HFF-Myc (cell line): ENCODE results near the gene NEAT1.
"Not testable (repeated sequence)": the region's sequence is repeated elsewhere in the genome, so short reads cannot be mapped to it uniquely, and the experiment has no call there.

ENCODE experiments used
- DNase-seq: peaks from one replicate; pipeline ENCODE4 v3.0.0-alpha.2; 2011; ENCODE audit warnings: low read depth; ENCODE audit errors: extremely low read depth
- H3K4me3 ChIP-seq: replicated peaks from 2 replicates; pipeline ENCODE4 v1.5.1; 2011; ENCODE audit warnings: low read depth, mild to moderate bottlenecking, control low read depth, low read length
- TF ChIP-seq, protein P1 (sequence below): IDR thresholded peaks from 2 replicates; pipeline ENCODE4 v1.5.1; 2012; ENCODE audit warnings: mild to moderate bottlenecking, low read depth, low read length, control low read depth; ENCODE audit errors: missing control alignments

The NEAT1 gene

DNA sequence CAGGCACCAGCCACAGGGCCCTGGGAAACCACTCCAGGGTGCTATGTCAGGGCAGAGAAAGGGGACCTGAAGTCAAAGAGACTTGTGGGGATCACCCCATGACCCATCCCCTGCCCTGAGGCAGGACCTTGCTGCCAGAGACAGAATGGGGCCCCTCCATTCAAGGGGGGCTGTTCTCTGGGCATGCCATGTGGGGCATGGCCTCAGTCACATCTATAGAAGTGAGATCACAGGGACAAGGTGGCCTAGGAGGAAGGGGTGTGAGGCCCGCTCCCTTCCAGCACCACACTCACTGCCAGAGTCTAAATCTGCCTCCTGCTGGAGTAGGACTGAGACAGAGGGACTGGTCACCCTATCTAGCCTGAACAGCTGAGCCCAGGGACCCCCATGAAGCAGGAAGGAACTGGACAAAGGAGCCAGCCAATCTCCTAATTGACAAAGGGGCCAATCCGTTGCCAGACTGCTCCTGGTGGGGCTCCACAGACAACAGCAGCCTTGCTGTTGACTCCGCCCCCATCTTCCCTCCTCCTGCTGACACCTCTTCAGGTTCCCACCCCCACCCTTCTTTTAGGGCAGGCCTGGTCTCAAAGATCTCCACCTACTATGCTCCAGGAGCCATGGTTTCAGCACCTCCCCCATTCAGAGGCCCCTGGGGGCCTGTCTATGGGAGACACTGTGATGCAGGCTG lies 26.0 kb downstream of the NEAT1 start:
- DNase-seq: no peak
- TF ChIP-seq, protein P1, sequence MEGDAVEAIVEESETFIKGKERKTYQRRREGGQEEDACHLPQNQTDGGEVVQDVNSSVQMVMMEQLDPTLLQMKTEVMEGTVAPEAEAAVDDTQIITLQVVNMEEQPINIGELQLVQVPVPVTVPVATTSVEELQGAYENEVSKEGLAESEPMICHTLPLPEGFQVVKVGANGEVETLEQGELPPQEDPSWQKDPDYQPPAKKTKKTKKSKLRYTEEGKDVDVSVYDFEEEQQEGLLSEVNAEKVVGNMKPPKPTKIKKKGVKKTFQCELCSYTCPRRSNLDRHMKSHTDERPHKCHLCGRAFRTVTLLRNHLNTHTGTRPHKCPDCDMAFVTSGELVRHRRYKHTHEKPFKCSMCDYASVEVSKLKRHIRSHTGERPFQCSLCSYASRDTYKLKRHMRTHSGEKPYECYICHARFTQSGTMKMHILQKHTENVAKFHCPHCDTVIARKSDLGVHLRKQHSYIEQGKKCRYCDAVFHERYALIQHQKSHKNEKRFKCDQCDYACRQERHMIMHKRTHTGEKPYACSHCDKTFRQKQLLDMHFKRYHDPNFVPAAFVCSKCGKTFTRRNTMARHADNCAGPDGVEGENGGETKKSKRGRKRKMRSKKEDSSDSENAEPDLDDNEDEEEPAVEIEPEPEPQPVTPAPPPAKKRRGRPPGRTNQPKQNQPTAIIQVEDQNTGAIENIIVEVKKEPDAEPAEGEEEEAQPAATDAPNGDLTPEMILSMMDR: no peak
- H3K4me3 ChIP-seq: no peak overlapping the region

DNA sequence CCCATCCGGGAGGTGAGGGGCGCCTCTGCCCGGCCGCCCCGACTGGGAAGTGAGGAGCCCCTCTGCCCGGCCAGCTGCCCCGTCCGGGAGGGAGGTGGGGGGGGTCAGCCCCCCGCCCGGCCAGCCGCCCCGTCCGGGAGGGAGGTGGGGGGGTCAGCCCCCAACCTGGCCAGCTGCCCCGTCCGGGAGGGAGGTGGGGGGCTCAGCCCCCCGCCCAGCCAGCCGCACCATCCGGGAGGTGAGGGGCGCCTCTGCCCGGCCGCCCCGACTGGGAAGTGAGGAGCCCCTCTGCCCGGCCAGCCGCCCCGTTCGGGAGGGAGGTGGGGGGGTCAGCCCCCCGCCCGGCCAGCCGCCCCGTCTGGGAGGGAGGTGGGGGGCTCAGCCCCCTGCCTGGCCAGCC lies 28.7 kb downstream of the NEAT1 start:
- not testable (repeated sequence) for DNase-seq, H3K4me3 ChIP-seq

DNA sequence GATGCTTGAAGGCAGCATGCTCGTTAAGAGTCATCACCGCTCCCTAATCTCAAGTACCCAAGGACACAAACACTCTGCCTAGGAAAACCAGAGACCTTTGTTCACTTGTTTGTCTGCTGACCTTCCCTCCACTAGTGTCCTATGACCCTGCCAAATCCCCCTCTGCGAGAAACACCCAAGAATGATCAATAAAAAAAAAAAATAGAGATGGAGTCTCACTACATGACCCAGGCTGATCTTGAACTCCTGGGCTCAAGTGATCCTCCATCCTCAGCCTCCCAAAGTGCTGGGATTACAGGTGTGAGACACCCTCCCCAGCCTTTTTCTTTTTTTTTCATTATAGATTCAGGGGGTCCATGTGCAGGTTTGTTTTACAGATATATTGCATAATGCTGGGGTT lies 29.7 kb downstream of the NEAT1 start:
- not testable (repeated sequence) for H3K4me3 ChIP-seq, DNase-seq

DNA sequence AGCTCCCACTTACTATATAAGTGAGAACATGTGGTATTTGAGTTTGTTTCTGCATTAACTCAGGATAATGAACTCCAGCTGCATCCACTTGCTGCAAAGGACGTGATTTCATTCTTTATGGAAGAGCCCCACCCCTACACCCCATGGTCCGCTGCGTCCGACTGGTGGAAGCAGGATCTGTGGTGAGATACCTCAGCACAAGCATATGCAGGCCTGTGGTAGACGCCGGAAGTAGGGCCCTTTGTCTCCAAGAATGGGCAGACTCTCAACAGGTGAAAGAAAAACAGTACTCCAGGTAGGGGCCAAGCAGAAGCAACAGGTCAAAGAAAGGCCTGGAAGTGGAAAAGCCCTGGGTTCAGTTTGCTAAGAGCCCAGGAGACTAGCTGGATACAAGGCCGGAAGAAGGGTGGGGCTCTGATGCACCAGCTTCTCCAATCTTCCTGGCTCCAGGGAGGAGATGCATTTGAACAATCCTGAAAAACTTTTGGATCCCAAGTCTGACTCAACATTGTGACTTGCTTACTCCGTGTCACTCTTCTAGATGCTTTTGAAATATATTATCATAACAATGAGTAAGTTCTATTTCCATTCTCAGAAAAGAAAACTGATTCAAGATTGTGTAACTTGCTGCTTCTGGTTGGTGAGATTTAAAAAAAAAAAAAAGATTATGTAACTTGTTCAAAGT lies 30.4 kb downstream of the NEAT1 start:
- TF ChIP-seq, protein P1: no peak
- H3K4me3 ChIP-seq: no peak overlapping the region
- DNase-seq: peak; percentile 98

DNA sequence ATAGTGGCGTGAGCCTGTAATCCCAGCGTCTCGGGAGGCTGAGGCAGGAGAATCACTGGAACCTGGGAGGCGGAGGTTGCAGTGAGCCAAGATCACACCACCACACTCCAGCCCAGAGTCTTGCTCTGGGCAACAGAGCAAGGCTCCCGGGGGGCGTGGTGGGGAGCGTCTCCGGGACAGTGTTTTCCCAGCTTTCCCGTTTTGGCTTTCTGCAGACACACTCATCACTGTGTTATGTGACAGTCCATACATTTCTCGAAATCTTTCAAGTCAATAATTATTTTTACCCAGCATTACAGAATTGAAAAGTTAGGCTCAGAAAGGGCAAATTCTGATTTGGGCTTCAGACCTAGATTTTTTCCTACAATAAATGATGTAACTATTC lies 31.7 kb downstream of the NEAT1 start:
- DNase-seq: no peak
- peak overlapping the region; percentile 52 for H3K4me3 ChIP-seq
- TF ChIP-seq, protein P1: no peak

DNA sequence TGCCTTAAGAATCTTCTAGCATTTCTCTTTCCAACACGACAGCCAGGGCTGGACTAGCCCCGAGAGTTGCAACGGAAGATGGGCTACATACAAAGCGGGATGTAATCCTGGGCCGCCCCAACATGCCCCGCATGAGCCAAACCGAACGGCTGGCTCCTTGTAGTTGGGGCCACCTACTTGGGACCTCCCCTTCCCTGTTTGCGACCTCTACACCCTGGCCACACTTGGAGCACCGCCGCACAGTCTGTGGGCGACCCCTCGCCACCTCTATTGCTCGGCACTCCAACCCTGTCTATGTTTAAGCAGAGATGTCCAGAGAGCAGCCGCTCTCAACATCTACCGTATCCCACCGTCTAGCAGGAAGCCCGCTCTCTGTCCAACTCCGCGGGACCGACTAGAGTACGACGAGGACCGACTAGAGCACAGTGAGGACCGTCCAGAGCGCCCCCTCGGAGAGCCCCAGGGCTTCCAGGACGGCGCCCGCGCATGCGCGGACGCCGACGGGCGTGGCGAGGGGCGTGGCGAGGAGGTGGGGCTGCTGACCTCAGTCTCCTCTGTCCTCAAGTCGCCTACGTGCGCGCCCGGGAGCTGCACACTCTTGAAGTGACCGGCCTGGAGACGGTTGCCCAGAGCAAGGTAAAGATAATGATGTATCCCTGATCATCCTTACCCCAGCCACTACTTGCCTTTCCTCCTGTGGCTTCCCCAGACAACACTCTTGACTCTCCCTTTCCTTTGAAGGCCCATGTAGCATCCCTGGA lies 32.3 kb downstream of the NEAT1 start:
- TF ChIP-seq, protein P1: peak; percentile 6
- DNase-seq: no peak
- peak overlapping the region; percentile 52 for H3K4me3 ChIP-seq

DNA sequence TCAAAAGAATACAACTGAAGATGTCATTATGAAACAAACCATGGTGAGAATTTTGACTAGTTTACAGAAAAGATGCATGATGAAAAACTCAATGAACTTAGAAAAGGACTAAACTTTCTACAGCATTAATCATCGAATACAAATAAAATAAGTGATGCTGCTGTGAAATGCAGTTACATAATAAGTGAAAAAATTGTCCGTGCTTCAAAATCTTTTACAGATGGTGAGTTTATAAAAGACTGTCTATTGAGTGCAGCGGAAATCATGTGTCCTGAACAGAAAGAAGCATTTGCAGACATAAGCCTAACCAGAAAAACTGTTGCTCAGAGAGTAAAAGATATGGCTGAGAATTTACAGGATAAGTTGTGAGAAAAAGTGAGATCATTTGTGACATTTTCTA lies 33.8 kb downstream of the NEAT1 start:
- TF ChIP-seq, protein P1: no peak
- no peak for DNase-seq
- H3K4me3 ChIP-seq: peak overlapping the region; percentile 10; the same call in 1 of the 2 replicates
